DMS53 treated with DMSO at 0.1 percent for 48 hours (cell line): ENCODE data around the gene RAB9A.
"Not testable (repeated sequence)": the region's sequence is repeated elsewhere in the genome, so short reads cannot be mapped to it uniquely, and the experiment has no call there.

Source experiments
- DNase-seq: peaks from one replicate; lab custom pipeline; 2025; ENCODE audit not compliant: unreplicated experiment; lab: John Stamatoyannopoulos, UW

RAB9A gene

DNA sequence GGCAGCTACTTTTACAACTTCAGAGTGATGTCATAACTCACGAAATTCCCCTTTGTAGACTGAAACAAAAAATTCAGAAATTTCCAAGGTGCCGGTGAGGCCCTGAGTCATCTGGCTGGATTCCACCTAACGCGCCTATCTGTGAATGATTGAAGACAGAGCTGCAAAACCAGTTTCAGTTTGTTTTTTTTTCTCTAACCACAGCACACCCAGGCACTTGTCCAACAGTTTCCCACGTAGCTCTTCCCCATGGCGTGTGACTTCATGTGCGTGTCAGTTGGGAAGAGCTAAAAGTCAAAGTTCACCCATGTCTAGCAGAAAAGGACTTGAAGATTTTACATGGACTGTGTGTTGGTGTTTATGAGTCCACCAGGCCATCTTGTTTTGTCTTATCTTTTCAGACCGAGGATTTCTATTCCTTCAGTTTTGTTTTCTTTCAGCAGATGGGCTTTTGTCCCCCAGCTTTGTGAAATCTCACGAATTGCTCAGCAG is 19.6 kb upstream of the RAB9A start:
- peak; percentile 75 for DNase-seq

DNA sequence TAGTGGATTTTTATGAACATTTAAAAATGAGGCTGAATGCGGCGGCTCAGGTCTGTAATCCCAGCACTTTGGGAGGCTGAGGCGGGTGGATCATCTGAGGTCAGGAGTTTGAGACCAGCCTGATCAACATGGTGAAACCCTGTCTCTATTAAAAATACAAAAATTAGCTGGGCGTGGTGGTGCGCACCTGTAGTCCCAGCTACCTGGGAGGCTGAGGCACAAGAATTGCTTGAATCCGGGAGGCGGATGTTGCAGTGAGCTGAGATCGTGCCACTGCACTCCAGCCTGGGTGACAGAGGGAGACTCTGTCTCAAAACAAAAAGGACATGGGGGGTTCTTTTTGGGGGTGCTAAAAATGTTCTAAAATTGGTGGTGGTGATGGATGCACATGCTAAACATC is 19.2 kb upstream of the RAB9A start:
- DNase-seq, result not testable (repeated sequence)

DNA sequence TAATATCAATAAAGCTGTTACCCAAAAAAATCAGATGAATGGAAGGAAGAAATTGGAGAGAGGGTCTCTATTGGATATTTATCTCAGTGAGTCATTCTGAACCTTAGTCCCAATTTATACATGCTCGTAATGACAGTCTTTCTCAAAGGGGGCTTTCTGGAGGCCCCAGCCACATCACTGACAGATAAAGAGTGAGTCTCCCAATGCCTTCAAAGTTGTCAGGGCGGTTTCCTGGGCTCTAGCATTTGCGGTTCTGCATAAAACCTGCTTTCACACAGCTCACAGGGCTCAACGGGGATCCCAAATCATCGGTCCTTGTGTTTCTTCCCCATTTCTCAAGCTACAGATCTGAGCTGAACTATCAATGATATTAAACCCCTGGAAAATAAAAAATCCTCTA is 18.7 kb upstream of the RAB9A start:
- DNase-seq, result no peak

DNA sequence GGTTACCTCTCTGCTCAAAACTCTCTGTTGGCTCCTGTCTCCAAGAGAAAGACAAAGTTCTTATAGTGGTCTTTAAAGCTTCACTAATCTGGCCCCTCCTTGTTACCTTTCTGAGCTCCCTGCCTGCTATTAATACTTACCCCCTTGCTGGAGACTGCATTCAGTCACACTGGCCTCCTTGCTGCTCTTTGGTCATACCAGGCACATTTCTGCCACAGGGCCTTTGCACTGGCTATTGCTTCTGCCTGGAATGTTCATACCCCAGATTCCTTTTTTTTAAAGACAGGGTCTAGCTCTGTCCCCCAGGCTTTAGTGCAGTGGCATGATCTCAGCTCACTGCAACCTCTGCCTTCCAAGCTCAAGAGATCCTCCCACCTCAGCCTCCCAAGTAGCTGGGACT is 15.9 kb upstream of the RAB9A start:
- no peak for DNase-seq

DNA sequence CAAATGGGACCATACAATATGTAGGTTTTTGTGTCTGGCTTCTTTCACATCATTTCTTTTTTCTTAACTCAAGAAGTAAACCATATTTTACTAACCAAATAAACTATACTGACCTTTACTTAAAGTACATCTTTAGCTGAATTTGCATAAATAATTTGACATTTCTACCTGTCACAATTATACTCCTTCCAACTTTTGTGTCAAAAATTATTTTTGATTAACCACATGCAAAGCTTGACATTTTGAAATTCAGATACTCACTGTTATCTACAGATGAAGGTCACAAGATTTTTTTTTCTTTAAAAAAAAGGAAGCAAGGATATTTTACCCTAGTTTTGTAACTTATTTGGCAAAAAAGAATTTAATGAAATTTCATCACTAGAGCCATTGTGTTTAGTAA is 12.0 kb upstream of the RAB9A start:
- no peak for DNase-seq

DNA sequence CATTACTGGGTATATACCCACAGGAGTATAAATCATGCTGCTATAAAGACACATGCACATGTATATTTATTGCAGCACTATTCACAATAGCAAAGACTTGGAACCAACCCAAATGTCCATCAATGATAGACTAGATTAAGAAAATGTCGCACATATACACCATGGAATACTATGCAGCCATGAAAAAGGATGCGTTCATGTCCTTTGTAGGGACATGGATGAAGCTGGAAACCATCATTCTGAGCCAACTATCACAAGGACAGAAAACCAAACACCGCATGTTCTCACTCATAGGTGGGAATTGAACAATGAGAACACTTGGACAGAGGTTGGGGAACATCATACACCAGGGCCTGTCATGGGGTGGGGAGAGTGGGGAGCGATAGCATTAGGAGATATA is 9.2 kb upstream of the RAB9A start:
- DNase-seq, result not testable (repeated sequence)

DNA sequence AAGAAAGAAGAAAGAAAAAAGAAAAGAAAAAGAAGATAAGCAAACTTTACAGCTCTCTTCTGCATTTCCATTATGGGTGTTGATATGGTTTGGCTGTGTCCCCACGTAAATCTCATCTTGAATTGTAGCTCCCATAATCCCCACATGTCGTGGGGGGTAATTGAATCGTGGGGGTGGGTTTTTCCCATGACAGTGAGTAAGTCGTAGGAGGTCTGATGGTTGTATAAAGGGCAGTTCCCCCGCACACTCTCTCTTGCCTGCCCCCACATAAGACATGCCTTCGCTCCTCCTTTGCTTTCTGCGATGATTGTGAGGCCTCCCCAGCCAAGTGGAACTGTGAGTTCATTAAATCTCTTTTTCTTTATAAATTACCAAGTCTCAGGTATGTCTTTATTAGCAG is 7.3 kb upstream of the RAB9A start:
- DNase-seq, result no peak

DNA sequence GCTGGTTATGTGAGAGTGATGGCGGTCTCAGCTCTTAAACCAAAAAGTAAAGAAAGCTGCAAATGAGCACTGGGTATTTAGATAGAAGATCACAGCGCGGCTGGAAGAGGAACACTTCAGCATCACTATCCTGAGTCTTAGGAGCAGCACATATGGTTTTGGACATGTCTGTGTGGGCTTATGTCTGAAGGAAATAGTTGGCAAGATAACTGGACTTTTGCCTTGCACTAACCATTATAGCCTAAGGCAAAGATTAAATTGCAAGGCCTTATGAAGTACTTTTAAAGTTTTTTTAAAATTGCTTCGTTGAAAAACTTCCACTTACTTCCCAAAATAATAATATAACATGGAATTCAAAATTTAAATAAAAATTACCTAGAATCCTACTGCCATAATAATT is 4.6 kb upstream of the RAB9A start:
- no peak for DNase-seq

DNA sequence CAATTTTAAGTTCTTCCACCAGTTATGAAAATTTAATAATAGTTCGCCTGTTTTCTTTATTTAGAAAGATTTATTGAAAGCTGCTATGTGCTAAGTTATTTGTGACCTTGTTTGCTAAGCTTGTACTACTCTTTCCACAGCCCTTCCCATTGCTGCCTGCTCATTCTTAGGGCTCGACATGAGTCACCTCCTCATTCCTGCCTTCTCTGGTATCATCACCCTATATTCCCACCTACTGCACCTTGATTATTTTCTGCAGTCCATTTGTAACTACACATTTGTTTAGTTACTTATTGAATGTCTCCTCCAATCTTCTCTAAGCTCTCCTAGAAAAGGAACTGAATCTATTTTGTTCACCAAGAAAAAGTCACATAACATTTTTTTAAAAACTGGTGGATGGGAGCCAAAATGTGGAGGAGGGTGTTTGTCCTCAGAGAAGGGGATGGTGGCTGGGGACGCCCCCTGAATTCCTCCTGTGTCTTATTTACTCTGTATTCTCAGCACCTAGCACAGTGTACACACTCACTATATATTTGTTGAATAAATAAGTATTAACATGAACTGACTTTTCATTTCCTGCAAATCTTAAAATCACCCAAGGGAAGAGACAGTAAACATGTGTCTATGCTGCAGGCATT is 3.7 kb upstream of the RAB9A start:
- no peak for DNase-seq

DNA sequence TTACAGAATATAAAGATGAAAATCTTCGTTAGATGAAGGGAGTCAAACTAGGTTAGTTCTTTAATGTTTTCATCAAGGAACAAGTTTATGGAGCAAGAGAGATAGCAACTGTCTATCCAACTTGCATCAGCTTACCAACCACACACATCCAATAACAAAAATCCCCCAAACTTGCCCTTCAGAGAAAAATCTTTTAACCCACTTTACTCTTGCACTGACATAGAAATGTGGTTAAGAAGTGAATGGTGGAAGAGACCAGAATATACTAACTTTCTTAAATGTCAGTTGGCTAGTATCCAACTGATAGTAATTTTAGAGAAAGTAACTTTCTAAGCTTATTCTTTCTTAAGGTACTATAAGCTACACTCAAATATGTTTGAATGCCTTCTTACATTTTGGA is 1.7 kb upstream of the RAB9A start:
- DNase-seq, result no peak

DNA sequence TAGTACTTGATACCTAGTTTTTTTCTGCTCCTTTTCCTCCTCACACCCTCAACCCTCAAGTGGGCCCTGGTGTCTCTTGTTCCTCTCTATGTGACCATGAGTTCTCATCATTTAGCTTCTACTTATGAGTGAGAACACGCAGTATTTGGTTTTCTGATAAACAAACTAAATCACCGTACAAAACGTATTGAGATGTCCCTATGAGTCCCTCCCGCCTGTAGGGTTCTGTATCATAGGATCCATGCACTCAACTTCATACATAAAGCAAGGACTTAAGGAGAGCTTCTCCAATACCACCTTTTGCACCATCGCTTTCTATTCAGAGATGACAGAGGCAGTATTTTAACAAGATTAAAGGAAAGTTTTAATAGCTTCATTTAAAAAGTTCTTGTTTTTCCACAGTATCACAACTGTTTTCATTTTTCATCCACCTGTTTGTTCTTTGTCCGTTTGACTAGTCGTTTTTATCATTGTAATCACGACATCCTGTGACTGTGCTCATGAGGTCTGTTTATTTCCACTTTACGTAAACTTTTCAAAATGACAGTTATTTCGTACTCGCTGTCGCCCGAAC is 457 bp upstream of the RAB9A start:
- DNase-seq, result no peak

DNA sequence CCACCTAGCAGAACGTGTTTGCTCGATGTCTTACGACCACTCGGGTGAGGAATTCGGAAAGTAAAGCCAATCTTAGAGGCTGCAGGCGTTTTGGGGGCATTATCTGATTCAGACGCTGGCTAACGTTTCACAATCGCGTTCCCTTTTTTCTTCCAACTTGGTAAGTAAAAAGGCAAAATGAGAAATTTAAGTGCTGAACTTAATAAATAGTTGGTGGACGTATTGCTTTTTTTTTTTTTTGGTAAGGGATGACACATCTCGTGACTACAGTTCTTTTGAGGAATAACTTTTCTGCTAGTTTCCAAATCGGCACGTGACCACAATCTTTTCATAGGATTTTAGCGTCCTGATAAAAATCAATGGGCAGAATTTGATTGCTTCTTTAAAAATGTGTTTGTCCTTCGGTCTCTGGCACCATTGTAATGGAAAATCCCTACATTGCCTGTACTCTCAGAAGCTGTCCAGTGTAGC is 848 bp downstream of the RAB9A start:
- DNase-seq, result no peak

DNA sequence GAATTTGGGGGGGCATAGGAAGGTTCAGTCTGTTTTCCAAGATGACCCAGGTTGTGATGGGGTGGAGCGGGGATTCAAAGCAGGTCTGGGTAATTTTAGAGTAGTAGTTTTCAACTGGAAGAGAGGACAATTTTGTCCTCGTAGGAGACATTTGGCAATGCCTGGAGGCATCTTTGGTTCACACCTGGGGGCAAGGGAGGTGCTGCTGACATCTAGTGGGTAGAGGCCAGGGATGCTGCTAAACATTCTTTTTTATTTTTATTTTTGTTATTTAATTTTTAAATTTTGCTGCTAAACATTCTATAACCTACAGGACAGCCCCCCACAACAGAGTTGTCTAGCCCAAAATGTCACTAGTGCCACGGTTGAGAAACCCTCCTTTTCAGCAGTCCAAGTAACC is 1.9 kb downstream of the RAB9A start:
- DNase-seq, result no peak

DNA sequence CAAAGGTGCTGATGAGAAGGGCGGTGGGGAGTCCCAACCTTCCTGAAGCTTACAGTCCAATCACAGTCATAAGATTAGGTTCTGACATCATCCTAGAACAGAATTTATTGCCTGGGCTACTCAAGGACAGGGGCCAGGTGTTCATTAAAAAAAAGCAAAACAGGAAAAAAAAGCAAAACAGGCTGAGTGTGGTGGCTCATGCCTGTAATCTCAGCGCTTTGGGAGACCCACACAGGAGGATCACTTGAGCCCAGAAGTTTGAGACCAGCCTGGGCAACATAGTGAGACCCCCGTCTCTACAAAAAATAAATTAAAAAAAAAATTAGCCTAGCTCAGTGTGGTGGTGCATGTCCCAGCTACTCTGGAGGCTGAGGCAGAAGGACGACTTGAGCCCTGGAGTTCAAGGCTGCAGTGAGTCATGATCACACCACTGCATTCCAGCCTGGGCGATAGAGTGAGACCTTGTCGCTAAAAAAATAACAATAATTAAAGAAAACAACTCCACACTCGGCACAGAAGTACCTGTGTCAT is 3.0 kb downstream of the RAB9A start:
- no peak for DNase-seq

DNA sequence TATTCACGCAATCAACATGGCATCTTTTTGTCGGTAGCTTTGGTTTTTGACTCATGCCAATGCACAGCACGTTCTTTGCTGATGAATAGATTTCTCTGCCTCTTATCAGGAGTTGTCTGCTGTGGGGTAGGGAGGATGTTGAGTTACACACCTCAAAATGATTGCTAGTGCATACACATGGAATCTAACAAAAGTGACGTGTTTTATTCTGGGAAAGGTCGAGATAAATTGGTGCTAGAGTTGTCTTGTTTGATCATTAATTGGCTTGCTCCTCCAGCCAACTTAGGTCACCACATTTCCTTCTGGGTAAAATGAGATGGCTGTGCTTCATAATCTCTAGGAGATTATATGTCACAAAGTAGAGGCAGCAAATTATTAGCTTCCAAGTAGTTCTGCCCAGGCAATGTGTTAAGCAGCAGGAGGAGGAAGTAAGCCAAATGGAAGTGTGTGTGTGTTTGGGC is 3.9 kb downstream of the RAB9A start:
- no peak for DNase-seq

DNA sequence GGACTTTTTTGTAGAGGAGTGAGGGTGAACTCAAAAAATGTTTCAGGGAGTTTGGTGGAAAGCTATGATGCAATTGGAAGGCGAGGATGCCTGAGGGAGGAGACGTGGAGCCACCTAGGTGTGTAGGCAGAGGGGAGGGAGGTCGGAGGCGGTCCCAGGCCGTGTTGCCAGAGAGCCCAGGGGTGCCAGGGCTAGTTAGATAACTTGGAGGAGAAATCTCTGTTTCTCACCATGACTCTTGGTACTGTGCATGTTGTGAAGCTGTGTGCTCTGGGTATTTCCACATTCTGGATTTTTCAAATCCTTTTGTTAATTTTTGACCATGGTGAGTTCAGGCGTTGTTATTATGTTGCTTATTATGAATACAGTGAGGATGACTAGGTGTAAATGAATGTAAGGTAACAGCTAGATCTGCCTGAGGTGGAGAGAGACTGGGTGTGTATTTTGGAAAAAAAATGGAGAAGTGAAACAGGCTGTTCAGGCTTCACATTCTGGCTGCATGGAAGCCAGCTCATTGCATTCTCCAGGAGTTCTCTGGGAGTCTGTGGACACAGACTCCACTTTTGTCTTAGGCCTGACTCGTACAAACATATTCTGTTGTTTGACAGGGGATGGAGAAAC is 4.5 kb downstream of the RAB9A start:
- no peak for DNase-seq

DNA sequence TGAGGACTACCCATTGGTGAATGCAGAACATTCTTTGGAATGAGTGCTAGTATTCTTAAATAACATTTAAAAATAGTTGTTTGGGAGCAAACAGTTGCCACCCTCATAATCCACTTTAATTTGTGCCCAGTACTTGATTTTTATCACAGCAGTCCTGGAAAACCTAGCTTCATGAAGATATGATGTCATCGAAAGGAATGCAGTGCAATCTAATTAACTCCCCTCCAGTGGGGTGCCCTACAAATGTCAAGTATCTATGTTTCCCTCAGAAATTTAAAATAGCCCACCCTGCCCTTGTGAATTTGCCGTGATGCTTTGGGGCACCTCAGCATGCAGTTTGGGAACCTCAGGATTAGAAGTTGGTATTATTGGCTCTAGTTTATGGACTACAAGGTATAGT is 5.4 kb downstream of the RAB9A start:
- DNase-seq, result no peak

DNA sequence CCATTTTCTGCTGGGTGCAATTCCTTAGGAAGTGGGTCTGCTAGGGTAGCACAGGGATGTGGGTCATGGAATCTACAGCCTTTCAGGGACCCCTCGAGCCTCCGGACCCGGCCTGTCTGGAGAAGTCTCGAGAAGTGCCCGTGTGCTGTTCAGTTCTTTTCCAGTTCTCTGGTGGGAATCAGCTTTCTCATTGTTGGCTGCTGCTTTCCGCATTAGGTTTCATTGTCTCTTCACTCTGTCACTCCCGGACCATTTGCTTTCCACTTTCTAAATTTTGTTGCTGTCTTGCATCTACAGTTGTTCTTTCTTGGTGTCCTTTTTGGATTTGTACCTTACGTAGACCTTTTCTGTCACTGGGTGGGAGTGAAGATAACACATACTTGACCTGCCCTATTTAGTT is 6.1 kb downstream of the RAB9A start:
- no peak for DNase-seq

DNA sequence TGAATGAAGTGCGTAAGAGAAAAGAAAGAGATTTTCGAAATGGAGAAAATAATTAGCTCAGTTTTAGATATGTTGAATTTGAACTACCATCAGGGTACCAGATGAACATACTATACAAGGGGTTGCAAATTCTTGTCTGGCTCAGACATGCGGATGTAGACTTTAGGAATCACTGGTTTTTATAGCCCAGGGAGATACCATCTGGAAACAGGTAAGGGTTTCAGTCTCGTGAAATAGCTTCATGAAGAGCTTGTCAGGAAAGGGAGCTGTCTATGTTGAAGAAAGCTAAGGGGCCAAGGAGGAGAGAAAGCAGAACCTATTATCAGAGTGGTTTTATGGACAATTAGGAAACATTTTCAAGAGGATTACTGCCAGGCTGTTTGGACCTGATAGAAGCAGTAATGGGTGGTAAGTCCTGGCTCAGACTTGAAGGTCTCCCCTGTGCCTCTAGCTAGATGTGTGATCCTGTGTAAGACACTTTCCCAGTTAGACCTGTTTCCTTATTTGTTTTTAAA is 6.7 kb downstream of the RAB9A start:
- no peak for DNase-seq

DNA sequence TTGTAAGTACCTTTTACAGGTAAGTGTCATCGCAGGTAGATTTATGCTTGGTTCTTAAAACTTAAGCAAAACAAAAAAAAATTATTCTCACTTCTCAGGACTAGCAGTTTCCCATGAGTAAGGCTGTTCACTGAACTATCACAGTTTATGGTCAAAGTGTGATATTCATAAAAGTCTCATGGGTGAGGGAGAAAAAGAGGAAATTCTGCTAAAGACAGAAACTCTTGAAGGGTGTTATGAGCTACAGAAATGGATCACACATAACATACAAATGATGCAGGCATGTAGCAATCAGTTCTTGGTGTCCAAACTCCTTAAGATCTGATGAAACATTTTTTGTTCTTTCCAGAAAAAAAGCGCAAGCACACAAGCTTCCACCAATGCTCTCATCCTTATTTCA is 8.5 kb downstream of the RAB9A start:
- DNase-seq, result no peak

DNA sequence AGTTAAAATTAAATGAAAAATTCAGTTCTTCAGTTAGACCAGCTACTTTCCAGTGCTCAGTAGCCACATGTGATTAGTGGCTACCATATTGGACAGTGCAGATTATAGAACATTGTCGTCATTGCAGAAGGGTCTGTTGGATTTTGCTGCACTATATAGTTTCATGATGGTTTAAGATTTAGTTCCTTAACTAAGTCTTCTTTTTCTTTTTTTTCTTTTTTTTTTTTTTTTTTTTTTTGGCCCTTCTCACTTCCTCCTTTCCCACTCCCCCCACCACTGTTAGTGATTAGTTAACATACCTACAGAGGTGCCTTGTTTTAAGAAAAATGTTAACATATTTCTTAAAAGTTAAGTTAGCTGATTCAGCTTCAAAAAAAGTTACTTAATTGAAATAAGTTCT is 9.0 kb downstream of the RAB9A start:
- no peak for DNase-seq

DNA sequence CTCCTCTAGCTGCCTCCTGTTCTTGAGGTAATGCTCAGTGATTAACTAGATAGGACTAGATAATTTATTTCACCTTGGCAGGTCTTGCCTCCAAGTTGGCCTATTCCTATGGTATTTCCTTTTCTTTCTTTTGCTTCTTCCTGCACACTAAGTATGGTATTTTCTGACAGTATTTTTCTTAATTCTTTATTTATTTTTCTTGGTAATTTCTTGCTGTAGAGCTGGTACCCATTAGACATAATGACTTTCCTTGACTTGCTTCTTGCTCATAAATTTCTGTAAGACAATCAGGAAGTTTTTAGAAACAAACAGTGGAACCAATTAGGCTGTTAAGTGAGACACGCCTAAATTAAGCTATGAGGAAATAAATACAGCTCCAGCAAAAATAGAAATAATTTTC is 9.5 kb downstream of the RAB9A start:
- no peak for DNase-seq
